ENCODE results near the gene MPDU1. TPM values are rescaled to one million over a fixed set of nuclear protein-coding genes. Genes with fewer than 3 reads are reported as not detected.
A peak's percentile ranks its signal among the peaks of the same experiment; 100 is the strongest.

The MPDU1 gene
- total RNA-seq, 1 donor from 2014 or later, result 61.8 TPM

DNA sequence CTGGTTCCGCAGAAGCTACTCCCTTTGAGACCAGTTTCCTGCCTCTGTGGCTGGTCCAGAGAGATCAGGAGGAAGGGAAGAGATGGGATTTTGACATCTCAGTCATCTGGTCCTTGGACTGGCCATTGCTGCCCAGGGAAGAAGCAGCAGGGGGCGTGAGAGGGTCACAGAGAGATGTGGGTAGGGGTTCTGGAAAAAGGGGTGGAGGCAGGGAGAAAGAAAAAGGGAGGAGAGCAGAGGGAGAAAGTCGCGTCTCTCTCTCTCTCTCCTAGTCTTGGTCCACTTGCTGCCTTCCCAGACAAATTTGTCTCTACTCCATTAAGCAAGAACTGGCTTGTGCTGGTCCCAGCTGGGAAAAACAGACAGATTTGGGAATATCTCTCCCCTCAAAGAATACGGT is 50.7 kb downstream of the MPDU1 start:
- Mint-ChIP-seq H3K36me3 (no peaks in the 10 kb centered on the region), H3K9me3 (no peaks in the 10 kb centered on the region), H3K4me1 (ENCODE audit: unreplicated experiment) (peaks cover 10% of the 10 kb centered on the region), H3K27ac (no peak overlapping the region), H3K4me3 (no peak overlapping the region), H3K27me3 (no peaks in the 10 kb centered on the region)
- TF ChIP-seq CTCF (conservative IDR thresholded peaks at IDR 0.05), result peak; percentile 75
- DNase-seq (ENCODE audit: extremely low spot score, unreplicated experiment), result no peak

GRCh38 chr17:7636163-7636562 is 52.5 kb downstream of the MPDU1 start:
- Mint-ChIP-seq H3K9me3 (no peaks in the 10 kb centered on the region), H3K36me3 (no peaks in the 10 kb centered on the region), H3K4me3 (no peak overlapping the region), H3K27me3 (no peaks in the 10 kb centered on the region), H3K4me1 (ENCODE audit: unreplicated experiment) (peaks cover 10% of the 10 kb centered on the region), H3K27ac (no peak overlapping the region)
- no peak for TF ChIP-seq CTCF (conservative IDR thresholded peaks at IDR 0.05)
- DNase-seq (ENCODE audit: extremely low spot score, unreplicated experiment), result no peak

Other genes starting within 250 kb of the MPDU1 start
- gene ACAP1, start 247.3 kb upstream of the MPDU1 start, total RNA-seq (ENCODE audit: low replicate concordance), result 3.2 and 8.3 TPM in 2 replicates
- gene KCTD11, start 231.7 kb upstream of the MPDU1 start, total RNA-seq (ENCODE audit: low replicate concordance), result 9.5 and 15.5 TPM in 2 replicates
- not detected in 2 replicates for gene TMEM95, start 228.7 kb upstream of the MPDU1 start, total RNA-seq (ENCODE audit: low replicate concordance)
- gene TNK1, start 202.8 kb upstream of the MPDU1 start, total RNA-seq (ENCODE audit: low replicate concordance), result 6.6 and 11.5 TPM in 2 replicates
- gene PLSCR3, start 189.3 kb upstream of the MPDU1 start, total RNA-seq (ENCODE audit: low replicate concordance), result 39.8 and 55.8 TPM in 2 replicates
- 89.8 and 90.3 TPM in 2 replicates for gene TMEM256, start 179.8 kb upstream of the MPDU1 start, total RNA-seq (ENCODE audit: low replicate concordance)
- 15.0 and 68.4 TPM in 2 replicates for gene NLGN2, start 176.0 kb upstream of the MPDU1 start, total RNA-seq (ENCODE audit: low replicate concordance)
- gene SPEM1, start 163.5 kb upstream of the MPDU1 start, total RNA-seq (ENCODE audit: low replicate concordance), result 0.31 TPM in 1 of 2 replicates, not detected in the other
- gene SPEM2, start 158.2 kb upstream of the MPDU1 start, total RNA-seq (ENCODE audit: low replicate concordance), result not detected in 2 replicates
- gene SPEM3, start 155.0 kb upstream of the MPDU1 start, total RNA-seq (ENCODE audit: low replicate concordance), result not detected in 2 replicates
- gene TMEM102, start 148.4 kb upstream of the MPDU1 start, total RNA-seq (ENCODE audit: low replicate concordance), result 6.4 and 15.9 TPM in 2 replicates
- gene FGF11, start 144.3 kb upstream of the MPDU1 start, total RNA-seq (ENCODE audit: low replicate concordance), result 21.8 and 76.0 TPM in 2 replicates
- 16.4 and 51.1 TPM in 2 replicates for gene CHRNB1, start 138.8 kb upstream of the MPDU1 start, total RNA-seq (ENCODE audit: low replicate concordance)
- 34.5 and 76.6 TPM in 2 replicates for gene ZBTB4, start 104.2 kb upstream of the MPDU1 start, total RNA-seq (ENCODE audit: low replicate concordance)
- not detected in 2 replicates for gene SLC35G6, start 102.4 kb upstream of the MPDU1 start, total RNA-seq (ENCODE audit: low replicate concordance)
- gene POLR2A, start 99.5 kb upstream of the MPDU1 start, total RNA-seq (ENCODE audit: low replicate concordance), result 175 and 244 TPM in 2 replicates
- gene TNFSF12, start 34.8 kb upstream of the MPDU1 start, total RNA-seq (ENCODE audit: low replicate concordance), result 4.3 and 11.3 TPM in 2 replicates
- 2.4 and 3.5 TPM in 2 replicates for gene TNFSF13, start 25.1 kb upstream of the MPDU1 start, total RNA-seq (ENCODE audit: low replicate concordance)
- 50.2 and 52.7 TPM in 2 replicates for gene SENP3, start 21.9 kb upstream of the MPDU1 start, total RNA-seq (ENCODE audit: low replicate concordance)
- gene CD68, start 4.2 kb upstream of the MPDU1 start, total RNA-seq (ENCODE audit: low replicate concordance), result 5.0 and 5.8 TPM in 2 replicates
- gene SOX15, start 6.2 kb downstream of the MPDU1 start, total RNA-seq (ENCODE audit: low replicate concordance), result 0.77 and 4.0 TPM in 2 replicates
- 37.1 and 44.2 TPM in 2 replicates for gene FXR2, start 31.0 kb downstream of the MPDU1 start, total RNA-seq (ENCODE audit: low replicate concordance)
- 94.1 and 104 TPM in 2 replicates for gene SAT2, start 44.0 kb downstream of the MPDU1 start, total RNA-seq (ENCODE audit: low replicate concordance)
- 2.0 and 3.0 TPM in 2 replicates for gene SHBG, start 46.3 kb downstream of the MPDU1 start, total RNA-seq (ENCODE audit: low replicate concordance)
- gene ATP1B2, start 67.1 kb downstream of the MPDU1 start, total RNA-seq (ENCODE audit: low replicate concordance), result 1.9 and 4.8 TPM in 2 replicates
- gene TP53, start 103.6 kb downstream of the MPDU1 start, total RNA-seq (ENCODE audit: low replicate concordance), result 80.7 and 123 TPM in 2 replicates
- 10.2 and 22.1 TPM in 2 replicates for gene WRAP53, start 104.6 kb downstream of the MPDU1 start, total RNA-seq (ENCODE audit: low replicate concordance)
- 11.4 and 79.5 TPM in 2 replicates for gene EFNB3, start 121.3 kb downstream of the MPDU1 start, total RNA-seq (ENCODE audit: low replicate concordance)
- gene DNAH2, start 133.9 kb downstream of the MPDU1 start, total RNA-seq (ENCODE audit: low replicate concordance), result 0.10 and 1.0 TPM in 2 replicates

Measured in type B pancreatic cell (in vitro differentiated cells).